ENCODE measurements around the gene MBNL2.

The MBNL2 gene

GRCh38 chr13:97429681-97430081, 207.5 kb downstream of the MBNL2 start:
- no peak for DNase-seq

DNA sequence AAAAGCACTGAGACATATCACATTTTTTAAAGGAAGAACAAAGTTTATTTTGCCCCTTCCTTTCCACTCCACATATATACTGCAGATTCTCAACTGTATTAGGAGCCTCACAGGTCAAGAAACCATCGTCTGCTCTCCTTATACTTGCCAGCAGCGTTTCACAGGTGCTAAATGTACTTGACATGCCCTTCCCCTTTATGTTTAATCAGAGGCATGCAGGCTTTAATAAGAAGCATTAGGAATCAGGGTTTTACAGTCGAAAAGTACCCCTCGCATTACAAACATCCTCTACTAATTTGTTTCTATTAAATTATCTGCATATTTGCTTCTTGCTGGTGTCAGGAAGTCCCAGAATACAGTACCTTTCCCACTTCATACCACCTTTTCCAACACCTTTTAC, 208.2 kb downstream of the MBNL2 start:
- DNase-seq, result no peak

GRCh38 chr13:97431171-97431764, 209.1 kb downstream of the MBNL2 start:
- no peak for DNase-seq

DNA sequence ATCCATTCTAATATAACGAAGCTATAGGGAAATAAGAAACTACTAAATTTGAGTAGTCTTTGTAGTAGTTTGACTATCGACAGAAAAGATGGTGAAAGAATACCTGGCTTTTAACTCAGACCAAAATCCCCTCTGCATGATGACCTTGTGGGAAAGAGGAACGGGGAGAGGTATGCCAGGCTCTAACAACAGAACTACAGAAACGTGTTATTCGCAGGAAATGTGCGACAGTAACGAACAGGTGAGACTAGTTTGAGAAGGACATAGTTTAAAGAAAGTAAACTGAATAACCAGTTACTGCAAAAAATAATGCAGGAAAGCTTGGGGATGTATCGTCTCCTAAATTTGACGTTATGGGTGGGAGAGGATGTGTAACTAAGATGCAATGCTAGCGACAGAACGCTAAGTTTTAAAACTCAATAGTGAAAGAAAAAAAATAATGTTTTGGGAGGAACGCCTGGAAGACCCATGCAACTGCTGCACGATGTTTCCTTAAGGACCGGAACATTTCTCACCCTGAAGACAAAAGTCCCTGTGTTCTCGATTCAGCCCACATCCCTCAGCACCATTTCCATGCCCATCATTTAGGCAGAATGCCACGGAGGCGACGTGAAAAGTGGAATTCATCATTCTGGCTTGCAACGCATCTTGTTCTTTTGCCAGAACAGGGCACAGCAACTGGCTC, 210.2 kb downstream of the MBNL2 start:
- no peak for DNase-seq

- peak; percentile 95 for DNase-seq
Measured at GRCh38 chr13:97432917-97433726, 211.0 kb downstream of the MBNL2 start.

DNA sequence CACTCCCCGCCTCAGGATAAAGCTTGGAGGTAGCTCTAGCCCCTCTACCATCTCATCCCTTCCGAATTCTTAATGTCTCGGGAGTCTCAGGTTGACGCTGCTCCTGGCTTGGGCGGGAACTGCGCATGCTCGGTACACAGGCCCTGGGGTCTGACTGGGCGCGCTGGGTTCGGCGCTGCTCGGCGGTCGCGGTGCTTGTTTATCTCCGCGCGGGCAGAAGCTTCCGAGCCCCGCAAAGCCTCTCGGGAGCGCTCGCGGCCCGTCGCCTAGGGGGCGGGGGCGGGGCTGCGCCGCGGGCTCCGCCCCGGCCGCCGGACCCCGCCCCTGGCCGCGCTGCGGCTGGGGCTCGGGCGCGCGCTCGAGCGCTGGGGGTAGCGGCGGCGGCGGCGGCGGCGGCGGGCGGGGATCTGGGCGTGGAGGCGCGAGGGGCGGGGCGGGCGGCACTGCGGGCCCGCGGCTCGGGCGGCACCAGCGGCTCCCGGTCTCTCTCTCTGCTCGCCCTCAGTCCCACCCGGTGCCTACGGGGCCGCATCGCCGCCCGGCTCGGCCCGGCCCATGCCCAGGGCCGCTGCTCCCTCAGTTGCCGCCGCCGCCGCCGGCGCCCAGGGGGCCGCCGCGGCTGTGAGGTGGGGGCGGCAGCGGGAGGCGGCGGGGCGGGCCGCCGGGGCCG, 211.7 kb downstream of the MBNL2 start, which contains the start of gene RAP2A:
Gene RAP2A (plus strand): TSS at position 443 of the 670 bp plus-strand sequence. CDS start 302 bp downstream, outside the sequence.
- DNase-seq, result peak; percentile 84

- peak; percentile 45 for DNase-seq
Measured at GRCh38 chr13:97434397-97435201, 212.5 kb downstream of the MBNL2 start.

- no peak for DNase-seq
Measured at GRCh38 chr13:97435323-97435722, 213.2 kb downstream of the MBNL2 start.

DNA sequence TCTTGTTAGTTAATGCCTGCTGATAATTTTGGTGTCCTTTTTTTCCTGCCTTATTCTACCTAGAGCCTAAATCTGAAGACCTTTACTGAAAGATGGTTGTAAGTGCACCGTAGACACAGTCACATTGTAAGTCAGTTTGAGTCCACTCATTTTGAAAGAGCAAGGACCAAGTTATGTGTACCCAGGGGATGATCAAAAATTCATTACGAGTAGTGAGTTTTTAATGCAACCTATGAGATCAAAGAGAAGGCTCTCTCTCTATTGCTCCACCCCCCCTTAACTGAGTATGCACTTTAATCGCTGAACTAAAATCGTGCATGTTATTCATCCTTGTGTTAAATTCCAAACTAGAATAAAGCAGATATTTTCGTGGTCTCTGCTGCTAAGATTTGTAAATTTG, 213.7 kb downstream of the MBNL2 start:
- peak; percentile 15 for DNase-seq

GRCh38 chr13:97436845-97437244, 214.7 kb downstream of the MBNL2 start:
- no peak for DNase-seq

GRCh38 chr13:97437729-97438128, 215.6 kb downstream of the MBNL2 start:
- no peak for DNase-seq

DNA sequence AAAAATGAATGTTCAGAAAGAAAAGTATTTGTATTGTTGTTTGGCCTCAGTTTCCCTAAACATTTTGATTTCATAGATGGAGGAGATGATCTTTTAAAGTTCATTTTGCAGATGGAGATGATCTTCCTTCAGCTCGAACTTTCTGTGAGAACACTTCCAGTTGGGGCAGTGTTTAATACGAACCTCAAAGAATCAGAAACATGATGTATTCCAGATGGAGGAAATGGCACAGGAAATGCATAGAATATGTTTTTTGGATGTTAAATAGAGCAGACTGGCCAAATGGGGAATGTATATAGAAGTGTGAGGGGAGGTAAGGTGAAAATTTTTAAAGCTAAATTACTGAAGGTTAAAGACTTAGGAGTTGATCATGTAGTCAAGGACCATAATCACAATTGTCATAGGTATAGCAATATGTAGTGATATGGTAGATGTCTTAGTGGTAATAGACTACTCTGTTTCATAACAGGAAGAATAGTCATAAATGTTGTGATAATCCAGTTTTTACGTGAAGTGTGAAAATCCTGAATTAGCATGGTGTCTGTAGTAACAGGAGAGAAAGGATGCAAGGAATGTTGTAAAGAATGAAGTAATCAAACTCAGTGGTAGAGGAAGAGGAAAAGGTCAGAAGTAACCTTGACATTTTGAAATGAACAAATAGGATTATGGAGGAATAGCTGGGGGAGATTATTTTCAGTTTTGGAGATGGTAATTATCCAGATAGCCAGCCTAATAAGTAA, 216.9 kb downstream of the MBNL2 start:
- no peak for DNase-seq

GRCh38 chr13:97440598-97441170, 218.6 kb downstream of the MBNL2 start:
- no peak for DNase-seq

GRCh38 chr13:97441368-97441767, 219.2 kb downstream of the MBNL2 start:
- DNase-seq, result no peak
